HEK293 (cell line): ENCODE data around the gene NKD1.

Experiments
- BCL11A ChIP-seq: fragments of 450-650 bp; formaldehyde crosslinking; IDR thresholded peaks from 2 replicates; pipeline ENCODE4 v1.5.1; 2016; ENCODE audit warnings: low read depth, missing biosample characterization, missing genetic modification characterization
- GLIS1 ChIP-seq: fragments of 450-650 bp; formaldehyde crosslinking; IDR thresholded peaks from 2 replicates; pipeline ENCODE4 v1.5.1; 2016; ENCODE audit warnings: missing biosample characterization, missing genetic modification characterization
- GLIS2 ChIP-seq: fragments of 450-650 bp; formaldehyde crosslinking; IDR thresholded peaks from 2 replicates; pipeline ENCODE4 v1.5.1; 2016; ENCODE audit warnings: missing biosample characterization, missing genetic modification characterization
- KLF9 ChIP-seq: fragments of 450-650 bp; formaldehyde crosslinking; IDR thresholded peaks from 2 replicates; pipeline ENCODE4 v1.5.1; 2016; ENCODE audit warnings: missing biosample characterization, missing genetic modification characterization, low read depth
- SP2 ChIP-seq: fragments of 450-650 bp; formaldehyde crosslinking; IDR thresholded peaks from 2 replicates; pipeline ENCODE4 v1.5.1; 2016; ENCODE audit warnings: missing biosample characterization, missing genetic modification characterization
- ZIC2 ChIP-seq: fragments of 450-650 bp; formaldehyde crosslinking; IDR thresholded peaks from 2 replicates; pipeline ENCODE4 v1.5.1; 2016; ENCODE audit warnings: missing biosample characterization, missing genetic modification characterization
- ZNF19 ChIP-seq: fragments of 450-650 bp; formaldehyde crosslinking; IDR thresholded peaks from 2 replicates; pipeline ENCODE4; 2016; ENCODE audit warnings: missing biosample characterization, missing genetic modification characterization, low read depth
- ZNF221 ChIP-seq: fragments of 450-650 bp; formaldehyde crosslinking; IDR thresholded peaks from 2 replicates; pipeline ENCODE4 v1.5.1; 2017; ENCODE audit warnings: missing biosample characterization, missing genetic modification characterization, borderline replicate concordance
- ZNF423 ChIP-seq: fragments of 450-650 bp; formaldehyde crosslinking; IDR thresholded peaks from 2 replicates; pipeline ENCODE4 v1.5.1; 2016; ENCODE audit warnings: missing biosample characterization, missing genetic modification characterization
- ZNF521 ChIP-seq: fragments of 450-650 bp; formaldehyde crosslinking; IDR thresholded peaks from 2 replicates; pipeline ENCODE4 v1.5.1; 2017; ENCODE audit warnings: missing biosample characterization, mild to moderate bottlenecking, missing genetic modification characterization
- ZNF830 ChIP-seq: fragments of 450-650 bp; IDR thresholded peaks from 2 replicates; pipeline ENCODE4 v1.5.0; 2018; ENCODE audit warnings: missing biosample characterization, missing genetic modification characterization, low read depth, mild to moderate bottlenecking, moderate library complexity
- ZNF843 ChIP-seq: fragments of 450-650 bp; formaldehyde crosslinking; IDR thresholded peaks from 2 replicates; pipeline ENCODE4 v1.5.1; 2016; ENCODE audit warnings: missing biosample characterization, missing genetic modification characterization
- ZXDB ChIP-seq: fragments of 450-650 bp; formaldehyde crosslinking; IDR thresholded peaks from 2 replicates; pipeline ENCODE4 v1.5.1; 2016; ENCODE audit warnings: missing biosample characterization, missing genetic modification characterization
- TF ChIP-seq, protein P1 (sequence below): fragments of 450-650 bp; formaldehyde crosslinking; IDR thresholded peaks from 2 replicates; pipeline ENCODE4 v1.5.1; 2016; ENCODE audit warnings: missing biosample characterization, missing genetic modification characterization
- TF ChIP-seq, protein P2 (sequence below): fragments of 450-650 bp; formaldehyde crosslinking; IDR thresholded peaks from 2 replicates; pipeline ENCODE4 v1.5.1; 2016; ENCODE audit warnings: missing biosample characterization, missing genetic modification characterization
- TF ChIP-seq, protein P3 (sequence below): fragments of 450-650 bp; formaldehyde crosslinking; IDR thresholded peaks from 2 replicates; pipeline ENCODE4 v1.5.1; 2016; ENCODE audit warnings: missing biosample characterization, missing genetic modification characterization
- TF ChIP-seq, protein P4 (sequence below): fragments of 450-650 bp; formaldehyde crosslinking; optimal IDR thresholded peaks from 2 replicates; pipeline ENCODE3; 2016; ENCODE audit warnings: missing biosample characterization, mild to moderate bottlenecking, missing genetic modification characterization
- TF ChIP-seq, protein P5 (sequence below): fragments of 450-650 bp; formaldehyde crosslinking; IDR thresholded peaks from 2 replicates; pipeline ENCODE4 v1.5.1; 2016; ENCODE audit warnings: missing biosample characterization, missing genetic modification characterization

The NKD1 gene

GRCh38 chr16:50547340-50548124, 664 bp upstream of the NKD1 start (continued):
- TF ChIP-seq ZIC2 (tag by site-specific recombination) (peak; percentile 96), ZNF521 (no peak), ZXDB (0 out of 2 replicates have a peak, but pooled peaks have one; percentile 18), SP2 (peak; percentile 13), KLF9 (tag by site-specific recombination) (0 out of 2 replicates have a peak, but pooled peaks have one; percentile 47), ZNF830 (tag by site-specific recombination) (no peak), GLIS1 (tag by site-specific recombination) (peak; percentile 99), ZNF423 (tag by site-specific recombination) (peak; percentile 63), ZNF843 (tag by site-specific recombination) (no peak), GLIS2 (tag by site-specific recombination) (peak; percentile 75), ZNF221 (tag by site-specific recombination) (no peak), ZNF19 (tag by site-specific recombination) (no peak), BCL11A (tag by site-specific recombination) (no peak)
- TF ChIP-seq, protein P1, sequence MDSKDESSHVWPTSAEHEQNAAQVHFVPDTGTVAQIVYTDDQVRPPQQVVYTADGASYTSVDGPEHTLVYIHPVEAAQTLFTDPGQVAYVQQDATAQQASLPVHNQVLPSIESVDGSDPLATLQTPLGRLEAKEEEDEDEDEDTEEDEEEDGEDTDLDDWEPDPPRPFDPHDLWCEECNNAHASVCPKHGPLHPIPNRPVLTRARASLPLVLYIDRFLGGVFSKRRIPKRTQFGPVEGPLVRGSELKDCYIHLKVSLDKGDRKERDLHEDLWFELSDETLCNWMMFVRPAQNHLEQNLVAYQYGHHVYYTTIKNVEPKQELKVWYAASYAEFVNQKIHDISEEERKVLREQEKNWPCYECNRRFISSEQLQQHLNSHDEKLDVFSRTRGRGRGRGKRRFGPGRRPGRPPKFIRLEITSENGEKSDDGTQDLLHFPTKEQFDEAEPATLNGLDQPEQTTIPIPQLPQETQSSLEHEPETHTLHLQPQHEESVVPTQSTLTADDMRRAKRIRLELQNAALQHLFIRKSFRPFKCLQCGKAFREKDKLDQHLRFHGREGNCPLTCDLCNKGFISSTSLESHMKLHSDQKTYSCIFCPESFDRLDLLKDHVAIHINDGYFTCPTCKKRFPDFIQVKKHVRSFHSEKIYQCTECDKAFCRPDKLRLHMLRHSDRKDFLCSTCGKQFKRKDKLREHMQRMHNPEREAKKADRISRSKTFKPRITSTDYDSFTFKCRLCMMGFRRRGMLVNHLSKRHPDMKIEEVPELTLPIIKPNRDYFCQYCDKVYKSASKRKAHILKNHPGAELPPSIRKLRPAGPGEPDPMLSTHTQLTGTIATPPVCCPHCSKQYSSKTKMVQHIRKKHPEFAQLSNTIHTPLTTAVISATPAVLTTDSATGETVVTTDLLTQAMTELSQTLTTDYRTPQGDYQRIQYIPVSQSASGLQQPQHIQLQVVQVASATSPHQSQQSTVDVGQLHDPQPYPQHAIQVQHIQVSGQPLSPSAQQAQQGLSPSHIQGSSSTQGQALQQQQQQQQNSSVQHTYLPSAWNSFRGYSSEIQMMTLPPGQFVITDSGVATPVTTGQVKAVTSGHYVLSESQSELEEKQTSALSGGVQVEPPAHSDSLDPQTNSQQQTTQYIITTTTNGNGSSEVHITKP (tag by site-specific recombination) = peak; percentile 45; the same call in 1 of the 2 replicates
- TF ChIP-seq, protein P2, sequence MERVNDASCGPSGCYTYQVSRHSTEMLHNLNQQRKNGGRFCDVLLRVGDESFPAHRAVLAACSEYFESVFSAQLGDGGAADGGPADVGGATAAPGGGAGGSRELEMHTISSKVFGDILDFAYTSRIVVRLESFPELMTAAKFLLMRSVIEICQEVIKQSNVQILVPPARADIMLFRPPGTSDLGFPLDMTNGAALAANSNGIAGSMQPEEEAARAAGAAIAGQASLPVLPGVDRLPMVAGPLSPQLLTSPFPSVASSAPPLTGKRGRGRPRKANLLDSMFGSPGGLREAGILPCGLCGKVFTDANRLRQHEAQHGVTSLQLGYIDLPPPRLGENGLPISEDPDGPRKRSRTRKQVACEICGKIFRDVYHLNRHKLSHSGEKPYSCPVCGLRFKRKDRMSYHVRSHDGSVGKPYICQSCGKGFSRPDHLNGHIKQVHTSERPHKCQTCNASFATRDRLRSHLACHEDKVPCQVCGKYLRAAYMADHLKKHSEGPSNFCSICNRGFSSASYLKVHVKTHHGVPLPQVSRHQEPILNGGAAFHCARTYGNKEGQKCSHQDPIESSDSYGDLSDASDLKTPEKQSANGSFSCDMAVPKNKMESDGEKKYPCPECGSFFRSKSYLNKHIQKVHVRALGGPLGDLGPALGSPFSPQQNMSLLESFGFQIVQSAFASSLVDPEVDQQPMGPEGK (tag by site-specific recombination) = peak; percentile 66
- TF ChIP-seq, protein P3, sequence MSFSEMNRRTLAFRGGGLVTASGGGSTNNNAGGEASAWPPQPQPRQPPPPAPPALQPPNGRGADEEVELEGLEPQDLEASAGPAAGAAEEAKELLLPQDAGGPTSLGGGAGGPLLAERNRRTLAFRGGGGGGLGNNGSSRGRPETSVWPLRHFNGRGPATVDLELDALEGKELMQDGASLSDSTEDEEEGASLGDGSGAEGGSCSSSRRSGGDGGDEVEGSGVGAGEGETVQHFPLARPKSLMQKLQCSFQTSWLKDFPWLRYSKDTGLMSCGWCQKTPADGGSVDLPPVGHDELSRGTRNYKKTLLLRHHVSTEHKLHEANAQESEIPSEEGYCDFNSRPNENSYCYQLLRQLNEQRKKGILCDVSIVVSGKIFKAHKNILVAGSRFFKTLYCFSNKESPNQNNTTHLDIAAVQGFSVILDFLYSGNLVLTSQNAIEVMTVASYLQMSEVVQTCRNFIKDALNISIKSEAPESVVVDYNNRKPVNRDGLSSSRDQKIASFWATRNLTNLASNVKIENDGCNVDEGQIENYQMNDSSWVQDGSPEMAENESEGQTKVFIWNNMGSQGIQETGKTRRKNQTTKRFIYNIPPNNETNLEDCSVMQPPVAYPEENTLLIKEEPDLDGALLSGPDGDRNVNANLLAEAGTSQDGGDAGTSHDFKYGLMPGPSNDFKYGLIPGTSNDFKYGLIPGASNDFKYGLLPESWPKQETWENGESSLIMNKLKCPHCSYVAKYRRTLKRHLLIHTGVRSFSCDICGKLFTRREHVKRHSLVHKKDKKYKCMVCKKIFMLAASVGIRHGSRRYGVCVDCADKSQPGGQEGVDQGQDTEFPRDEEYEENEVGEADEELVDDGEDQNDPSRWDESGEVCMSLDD = 0 out of 2 replicates have a peak, but pooled peaks have one; percentile 39
- TF ChIP-seq, protein P4, sequence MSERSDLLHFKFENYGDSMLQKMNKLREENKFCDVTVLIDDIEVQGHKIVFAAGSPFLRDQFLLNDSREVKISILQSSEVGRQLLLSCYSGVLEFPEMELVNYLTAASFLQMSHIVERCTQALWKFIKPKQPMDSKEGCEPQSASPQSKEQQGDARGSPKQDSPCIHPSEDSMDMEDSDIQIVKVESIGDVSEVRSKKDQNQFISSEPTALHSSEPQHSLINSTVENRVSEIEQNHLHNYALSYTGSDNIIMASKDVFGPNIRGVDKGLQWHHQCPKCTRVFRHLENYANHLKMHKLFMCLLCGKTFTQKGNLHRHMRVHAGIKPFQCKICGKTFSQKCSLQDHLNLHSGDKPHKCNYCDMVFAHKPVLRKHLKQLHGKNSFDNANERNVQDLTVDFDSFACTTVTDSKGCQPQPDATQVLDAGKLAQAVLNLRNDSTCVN (tag by site-specific recombination) = peak; percentile 61
- TF ChIP-seq, protein P5, sequence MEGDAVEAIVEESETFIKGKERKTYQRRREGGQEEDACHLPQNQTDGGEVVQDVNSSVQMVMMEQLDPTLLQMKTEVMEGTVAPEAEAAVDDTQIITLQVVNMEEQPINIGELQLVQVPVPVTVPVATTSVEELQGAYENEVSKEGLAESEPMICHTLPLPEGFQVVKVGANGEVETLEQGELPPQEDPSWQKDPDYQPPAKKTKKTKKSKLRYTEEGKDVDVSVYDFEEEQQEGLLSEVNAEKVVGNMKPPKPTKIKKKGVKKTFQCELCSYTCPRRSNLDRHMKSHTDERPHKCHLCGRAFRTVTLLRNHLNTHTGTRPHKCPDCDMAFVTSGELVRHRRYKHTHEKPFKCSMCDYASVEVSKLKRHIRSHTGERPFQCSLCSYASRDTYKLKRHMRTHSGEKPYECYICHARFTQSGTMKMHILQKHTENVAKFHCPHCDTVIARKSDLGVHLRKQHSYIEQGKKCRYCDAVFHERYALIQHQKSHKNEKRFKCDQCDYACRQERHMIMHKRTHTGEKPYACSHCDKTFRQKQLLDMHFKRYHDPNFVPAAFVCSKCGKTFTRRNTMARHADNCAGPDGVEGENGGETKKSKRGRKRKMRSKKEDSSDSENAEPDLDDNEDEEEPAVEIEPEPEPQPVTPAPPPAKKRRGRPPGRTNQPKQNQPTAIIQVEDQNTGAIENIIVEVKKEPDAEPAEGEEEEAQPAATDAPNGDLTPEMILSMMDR (tag by site-specific recombination) = peak; percentile 59
